LNCAP (cell line): ENCODE data around the gene NINJ1.

ENCODE experiments used
- CTCF ChIP-seq: fragments of 450-650 bp; IDR thresholded peaks from 2 replicates; pipeline ENCODE4 v1.5.1; 2017; ENCODE audit warnings: mild to moderate bottlenecking

NINJ1 gene

GRCh38 chr9:93134015-93134739 lies at the start of gene NINJ1:
Gene NINJ1 (minus strand): TSS chr9:93134251. CDS start chr9:93134217, 34 bp downstream.
- no peak for TF ChIP-seq CTCF

- no peak for TF ChIP-seq CTCF
Measured at GRCh38 chr9:93183131-93183662, 49.1 kb upstream of the NINJ1 start.

GRCh38 chr9:93182572-93182971 lies 48.5 kb upstream of the NINJ1 start:
- no peak for TF ChIP-seq CTCF

GRCh38 chr9:93181672-93182435 lies 47.8 kb upstream of the NINJ1 start:
- TF ChIP-seq CTCF, result no peak

GRCh38 chr9:93180938-93181337 lies 46.9 kb upstream of the NINJ1 start:
- no peak for TF ChIP-seq CTCF

- no peak for TF ChIP-seq CTCF
Measured at GRCh38 chr9:93178851-93179786, 45.1 kb upstream of the NINJ1 start.

GRCh38 chr9:93177676-93178075 lies 43.6 kb upstream of the NINJ1 start:
- no peak for TF ChIP-seq CTCF
